ENCODE data around the gene CYP2A6.
"Not testable (repeated sequence)": the region's sequence is repeated elsewhere in the genome, so short reads cannot be mapped to it uniquely, and the experiment has no call there.

The CYP2A6 gene

GRCh38 chr19:40833728-40834533, 16.3 kb downstream of the CYP2A6 start:
- not testable (repeated sequence) for H3K36me3 ChIP-seq (ENCODE audit: insufficient read depth, low read length); H3K9me3 ChIP-seq (ENCODE audit: low read length); H3K4me1 ChIP-seq (ENCODE audit: insufficient read depth, low read length); H3K27me3 ChIP-seq (ENCODE audit: insufficient read depth, low read length); H3K4me3 ChIP-seq (ENCODE audit: low read length); H2AFZ ChIP-seq (ENCODE audit: low read depth, low read length)

DNA sequence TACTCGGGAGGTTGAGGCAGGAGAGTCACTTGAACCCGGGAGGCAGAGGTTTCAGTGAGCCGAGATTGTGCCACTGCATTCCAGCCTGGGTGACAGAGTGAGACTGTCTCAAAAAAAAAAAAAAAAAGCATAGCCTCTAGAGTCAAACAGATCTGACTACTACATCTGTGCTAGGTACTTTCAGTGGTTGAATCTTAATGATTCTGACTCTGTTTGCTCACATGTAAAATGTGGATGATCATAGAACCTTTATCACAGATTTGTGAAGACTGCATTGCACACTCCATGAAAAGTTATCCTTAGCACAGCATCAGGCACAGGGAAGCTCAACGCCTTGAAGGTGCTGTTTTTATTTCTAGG, 17.8 kb downstream of the CYP2A6 start:
- H3K27me3 ChIP-seq (ENCODE audit: insufficient read depth, low read length); H3K4me1 ChIP-seq (ENCODE audit: insufficient read depth, low read length); H2AFZ ChIP-seq (ENCODE audit: low read depth, low read length); H3K9me3 ChIP-seq (ENCODE audit: low read length); H3K36me3 ChIP-seq (ENCODE audit: insufficient read depth, low read length); H3K4me3 ChIP-seq (ENCODE audit: low read length): not testable (repeated sequence)

- Histone ChIP-seq H3K4me1 (ENCODE audit: insufficient read depth, low read length) (peaks cover 2% of the 10 kb centered on the region), H2AFZ (ENCODE audit: low read depth, low read length) (no peak overlapping the region), H3K36me3 (ENCODE audit: insufficient read depth, low read length) (peaks cover 11% of the 10 kb centered on the region), H3K4me3 (ENCODE audit: low read length) (no peak overlapping the region), H3K27me3 (ENCODE audit: insufficient read depth, low read length) (no peaks in the 10 kb centered on the region), H3K9me3 (ENCODE audit: low read length) (no peaks in the 10 kb centered on the region)
Measured at GRCh38 chr19:40831502-40832430, 18.5 kb downstream of the CYP2A6 start.

DNA sequence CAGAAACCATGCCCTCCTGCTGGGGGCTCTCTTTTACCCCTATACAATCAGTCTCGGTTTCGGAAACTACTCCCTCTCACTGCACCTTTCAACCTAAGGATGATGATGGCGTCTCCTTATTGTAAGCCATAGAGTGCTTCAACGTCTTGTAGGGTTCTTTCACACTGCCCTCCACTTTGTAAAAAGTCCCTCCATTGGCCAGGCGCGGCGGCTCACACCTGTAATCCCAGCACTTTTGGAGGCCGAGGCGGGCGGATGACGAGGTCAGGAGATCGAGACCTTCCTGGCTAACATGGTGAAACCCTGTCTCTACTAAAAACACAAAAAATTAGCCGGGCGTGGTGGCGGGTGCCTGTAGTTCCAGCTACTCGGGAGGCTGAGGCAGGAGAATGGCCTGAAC, 19.5 kb downstream of the CYP2A6 start:
- not testable (repeated sequence) for H3K4me3 ChIP-seq (ENCODE audit: low read length); H3K27me3 ChIP-seq (ENCODE audit: insufficient read depth, low read length); H3K9me3 ChIP-seq (ENCODE audit: low read length); H3K4me1 ChIP-seq (ENCODE audit: insufficient read depth, low read length); H2AFZ ChIP-seq (ENCODE audit: low read depth, low read length)
- peaks cover 13% of the 10 kb centered on the region for H3K36me3 ChIP-seq (ENCODE audit: insufficient read depth, low read length)

DNA sequence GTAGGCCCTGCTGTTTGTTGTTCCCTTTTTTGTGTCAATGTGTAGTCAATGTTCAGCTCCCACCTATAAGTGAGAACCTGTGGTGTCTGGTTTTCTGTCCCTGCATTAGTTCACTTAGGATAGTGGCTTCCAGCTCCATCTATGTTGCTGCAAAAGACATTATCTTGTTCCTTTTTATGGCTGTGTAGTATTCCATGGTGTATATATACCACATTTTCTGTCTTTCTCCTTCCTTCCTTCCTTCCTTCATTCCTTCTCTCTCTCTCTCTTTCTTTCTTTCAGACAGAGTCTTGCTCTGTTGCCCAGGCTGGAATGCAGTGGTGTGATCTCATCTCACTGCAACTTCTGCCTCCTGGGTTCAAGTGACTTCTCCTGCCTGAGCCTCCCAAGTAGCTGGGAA, 21.0 kb downstream of the CYP2A6 start:
- peaks cover 2% of the 10 kb centered on the region for H3K4me1 ChIP-seq (ENCODE audit: insufficient read depth, low read length)
- no peaks in the 10 kb centered on the region for H3K9me3 ChIP-seq (ENCODE audit: low read length)
- no peak overlapping the region for H2AFZ ChIP-seq (ENCODE audit: low read depth, low read length)
- peaks cover 13% of the 10 kb centered on the region for H3K36me3 ChIP-seq (ENCODE audit: insufficient read depth, low read length)
- H3K27me3 ChIP-seq (ENCODE audit: insufficient read depth, low read length) = no peaks in the 10 kb centered on the region
- H3K4me3 ChIP-seq (ENCODE audit: low read length) = no peak overlapping the region

- H2AFZ ChIP-seq (ENCODE audit: low read depth, low read length) = no peak overlapping the region
Measured at GRCh38 chr19:40827386-40828247, 22.6 kb downstream of the CYP2A6 start.

DNA sequence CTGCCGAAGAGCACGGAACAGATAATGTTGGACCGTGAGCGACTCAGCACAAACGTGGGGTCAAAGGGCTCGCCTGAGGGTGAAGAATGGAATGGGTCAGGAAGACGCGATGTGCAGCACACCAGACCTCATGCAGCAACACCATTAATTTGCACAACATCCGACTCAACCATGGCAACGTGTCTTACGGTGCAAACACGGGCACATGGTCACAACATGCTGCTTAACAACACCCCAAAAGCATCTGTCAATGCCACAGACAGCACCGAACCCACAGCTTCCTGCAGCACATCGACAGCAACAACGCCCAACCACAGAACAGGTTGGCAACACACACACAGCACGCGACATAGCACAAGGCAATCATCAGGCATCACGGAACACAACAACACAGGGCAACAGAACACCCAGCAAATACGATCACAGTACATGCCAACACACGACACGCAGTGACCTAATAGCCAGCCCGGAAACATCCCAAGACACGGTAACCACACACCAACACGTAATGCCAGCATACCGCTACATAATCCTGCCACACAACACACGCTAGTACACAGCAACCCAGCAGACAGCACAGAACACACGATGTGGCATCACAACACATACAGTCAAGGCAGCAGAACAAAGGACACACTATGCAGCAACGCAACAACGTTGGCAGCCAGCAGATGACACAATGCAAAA, 23.4 kb downstream of the CYP2A6 start:
- not testable (repeated sequence) for H3K9me3 ChIP-seq (ENCODE audit: low read length); H2AFZ ChIP-seq (ENCODE audit: low read depth, low read length); H3K4me1 ChIP-seq (ENCODE audit: insufficient read depth, low read length); H3K4me3 ChIP-seq (ENCODE audit: low read length); H3K27me3 ChIP-seq (ENCODE audit: insufficient read depth, low read length)
- peaks cover 13% of the 10 kb centered on the region for H3K36me3 ChIP-seq (ENCODE audit: insufficient read depth, low read length)

More at GRCh38 chr19:40827386-40828247, 22.6 kb downstream of the CYP2A6 start:
- Histone ChIP-seq H3K27me3 (ENCODE audit: insufficient read depth, low read length) (no peaks in the 10 kb centered on the region), H3K4me3 (ENCODE audit: low read length) (no peak overlapping the region), H3K9me3 (ENCODE audit: low read length) (no peaks in the 10 kb centered on the region), H3K36me3 (ENCODE audit: insufficient read depth, low read length) (peaks cover 13% of the 10 kb centered on the region), H3K4me1 (ENCODE audit: insufficient read depth, low read length) (no peaks in the 10 kb centered on the region)

GRCh38 chr19:40826312-40826698, 23.9 kb downstream of the CYP2A6 start:
- not testable (repeated sequence) for H3K27me3 ChIP-seq (ENCODE audit: insufficient read depth, low read length); H3K4me3 ChIP-seq (ENCODE audit: low read length); H2AFZ ChIP-seq (ENCODE audit: low read depth, low read length); H3K4me1 ChIP-seq (ENCODE audit: insufficient read depth, low read length); H3K9me3 ChIP-seq (ENCODE audit: low read length)
- H3K36me3 ChIP-seq (ENCODE audit: insufficient read depth, low read length) = peaks cover 13% of the 10 kb centered on the region

- H2AFZ ChIP-seq (ENCODE audit: low read depth, low read length); H3K4me1 ChIP-seq (ENCODE audit: insufficient read depth, low read length); H3K9me3 ChIP-seq (ENCODE audit: low read length); H3K4me3 ChIP-seq (ENCODE audit: low read length); H3K27me3 ChIP-seq (ENCODE audit: insufficient read depth, low read length): not testable (repeated sequence)
- peaks cover 13% of the 10 kb centered on the region for H3K36me3 ChIP-seq (ENCODE audit: insufficient read depth, low read length)
Measured at GRCh38 chr19:40825460-40826095, 24.7 kb downstream of the CYP2A6 start.

GRCh38 chr19:40824916-40825315, 25.3 kb downstream of the CYP2A6 start:
- H3K36me3 ChIP-seq (ENCODE audit: insufficient read depth, low read length) = peaks cover 13% of the 10 kb centered on the region
- not testable (repeated sequence) for H3K4me3 ChIP-seq (ENCODE audit: low read length); H3K4me1 ChIP-seq (ENCODE audit: insufficient read depth, low read length); H2AFZ ChIP-seq (ENCODE audit: low read depth, low read length); H3K27me3 ChIP-seq (ENCODE audit: insufficient read depth, low read length); H3K9me3 ChIP-seq (ENCODE audit: low read length)

- not testable (repeated sequence) for H3K4me1 ChIP-seq (ENCODE audit: insufficient read depth, low read length); H3K4me3 ChIP-seq (ENCODE audit: low read length); H3K27me3 ChIP-seq (ENCODE audit: insufficient read depth, low read length); H2AFZ ChIP-seq (ENCODE audit: low read depth, low read length); H3K9me3 ChIP-seq (ENCODE audit: low read length)
- peaks cover 11% of the 10 kb centered on the region for H3K36me3 ChIP-seq (ENCODE audit: insufficient read depth, low read length)
Measured at GRCh38 chr19:40822704-40823553, 27.3 kb downstream of the CYP2A6 start.

Measured in neuron (in vitro differentiated cells).